ENCODE results near the gene LCN9.

GRCh38 chr9:135639196-135639595 is 23.9 kb upstream of the LCN9 start, which contains the start of gene GLT6D1:
- TF ChIP-seq, protein P1, sequence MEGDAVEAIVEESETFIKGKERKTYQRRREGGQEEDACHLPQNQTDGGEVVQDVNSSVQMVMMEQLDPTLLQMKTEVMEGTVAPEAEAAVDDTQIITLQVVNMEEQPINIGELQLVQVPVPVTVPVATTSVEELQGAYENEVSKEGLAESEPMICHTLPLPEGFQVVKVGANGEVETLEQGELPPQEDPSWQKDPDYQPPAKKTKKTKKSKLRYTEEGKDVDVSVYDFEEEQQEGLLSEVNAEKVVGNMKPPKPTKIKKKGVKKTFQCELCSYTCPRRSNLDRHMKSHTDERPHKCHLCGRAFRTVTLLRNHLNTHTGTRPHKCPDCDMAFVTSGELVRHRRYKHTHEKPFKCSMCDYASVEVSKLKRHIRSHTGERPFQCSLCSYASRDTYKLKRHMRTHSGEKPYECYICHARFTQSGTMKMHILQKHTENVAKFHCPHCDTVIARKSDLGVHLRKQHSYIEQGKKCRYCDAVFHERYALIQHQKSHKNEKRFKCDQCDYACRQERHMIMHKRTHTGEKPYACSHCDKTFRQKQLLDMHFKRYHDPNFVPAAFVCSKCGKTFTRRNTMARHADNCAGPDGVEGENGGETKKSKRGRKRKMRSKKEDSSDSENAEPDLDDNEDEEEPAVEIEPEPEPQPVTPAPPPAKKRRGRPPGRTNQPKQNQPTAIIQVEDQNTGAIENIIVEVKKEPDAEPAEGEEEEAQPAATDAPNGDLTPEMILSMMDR (IDR thresholded peaks at IDR 0.05): no peak
- no peak for TF ChIP-seq POLR2A (IDR thresholded peaks at IDR 0.05)
- TF ChIP-seq EP300 (IDR thresholded peaks at IDR 0.05): no peak
